MG63 (cell line): Measurements from ENCODE around the gene L3HYPDH. TPM values are rescaled to one million over a fixed set of nuclear protein-coding genes. Genes with fewer than 3 reads are reported as not detected.
A peak's percentile ranks its signal among the peaks of the same experiment; 100 is the strongest.

Source experiments
- DNase-seq: peaks from one replicate; pipeline ENCODE4 v3.0.0-alpha.2; 2020
- H3K27me3 ChIP-seq: fragments of 250-450 bp; sonication (Bioruptor Pico); 2 replicates; pipeline ENCODE4 v1.5.1; 2020; ENCODE audit warnings: mild to moderate bottlenecking, moderate library complexity
- H3K36me3 ChIP-seq: fragments of 250-450 bp; sonication (Bioruptor Pico); 2 replicates; pipeline ENCODE4 v1.5.1; 2020; ENCODE audit warnings: mild to moderate bottlenecking, moderate library complexity
- H3K4me3 ChIP-seq: fragments of 250-450 bp; sonication (Bioruptor Pico); 2 replicates; pipeline ENCODE4 v1.5.1; 2020; ENCODE audit warnings: mild to moderate bottlenecking, moderate library complexity
- H3K9me3 ChIP-seq: fragments of 250-450 bp; sonication (Bioruptor Pico); 2 replicates; pipeline ENCODE4 v1.5.1; 2020; ENCODE audit warnings: mild to moderate bottlenecking, moderate library complexity
- total RNA-seq: library from RNA; depleted of rRNA; stranded (reverse); fragments of >200 nt; shearing (Covaris generic); gene quantifications from 2 replicates; pipeline ENCODE4 v1.2.3, GENCODE V29; 2014; ENCODE audit warnings: low replicate concordance; rRNA removed

L3HYPDH gene
- total RNA-seq: 22.3 and 57.5 TPM in 2 replicates

- DNase-seq: peak; percentile 93
- Histone ChIP-seq H3K9me3 (no peaks in the 10 kb centered on the region), H3K27me3 (no peaks in the 10 kb centered on the region), H3K36me3 (peaks cover 35% of the 10 kb centered on the region), H3K4me3 (peak within 1 kb of the TSS; percentile 94)
These were observed at the start of gene L3HYPDH, which contains the start of gene JKAMP for GRCh38 chr14:59483819-59484638. TSS of gene L3HYPDH (minus strand) at chr14:59484408. CDS start at chr14:59484316, 92 bp downstream. TSS of gene JKAMP (plus strand) at chr14:59484517. CDS start at chr14:59484590, 73 bp downstream.

- no peak for DNase-seq
- Histone ChIP-seq H3K36me3 (no peaks in the 10 kb centered on the region), H3K4me3 (no peak overlapping the region), H3K27me3 (no peaks in the 10 kb centered on the region), H3K9me3 (0 out of 2 replicates have a peak, but pooled peaks cover 2% of the 10 kb centered on the region)
These were observed 48.2 kb upstream of the L3HYPDH start for GRCh38 chr14:59532419-59532818.

GRCh38 chr14:59530349-59530748 is 46.1 kb upstream of the L3HYPDH start:
- Histone ChIP-seq H3K27me3 (no peaks in the 10 kb centered on the region), H3K9me3 (0 out of 2 replicates have a peak, but pooled peaks cover 2% of the 10 kb centered on the region), H3K4me3 (no peak overlapping the region), H3K36me3 (no peaks in the 10 kb centered on the region)
- DNase-seq: no peak

GRCh38 chr14:59529189-59529588 is 45.0 kb upstream of the L3HYPDH start:
- no peak overlapping the region for H3K4me3 ChIP-seq
- no peak for DNase-seq

GRCh38 chr14:59520224-59520623 is 36.0 kb upstream of the L3HYPDH start:
- H3K36me3 ChIP-seq: no peaks in the 10 kb centered on the region
- no peaks in the 10 kb centered on the region for H3K9me3 ChIP-seq
- DNase-seq: no peak
- no peaks in the 10 kb centered on the region for H3K27me3 ChIP-seq
- H3K4me3 ChIP-seq: no peak overlapping the region

More at GRCh38 chr14:59529189-59529588, 45.0 kb upstream of the L3HYPDH start:
- Histone ChIP-seq H3K9me3 (0 out of 2 replicates have a peak, but pooled peaks cover 2% of the 10 kb centered on the region), H3K27me3 (no peaks in the 10 kb centered on the region), H3K36me3 (no peaks in the 10 kb centered on the region)

GRCh38 chr14:59511916-59512575 is 27.8 kb upstream of the L3HYPDH start:
- no peak overlapping the region for H3K4me3 ChIP-seq
- H3K27me3 ChIP-seq: no peaks in the 10 kb centered on the region
- no peak for DNase-seq
- no peaks in the 10 kb centered on the region for H3K9me3 ChIP-seq
- no peaks in the 10 kb centered on the region for H3K36me3 ChIP-seq

GRCh38 chr14:59510966-59511365 is 26.8 kb upstream of the L3HYPDH start:
- H3K4me3 ChIP-seq: no peak overlapping the region
- no peaks in the 10 kb centered on the region for H3K27me3 ChIP-seq
- H3K9me3 ChIP-seq: no peaks in the 10 kb centered on the region

GRCh38 chr14:59510001-59510400 is 25.8 kb upstream of the L3HYPDH start:
- Histone ChIP-seq H3K4me3 (no peak overlapping the region), H3K36me3 (no peaks in the 10 kb centered on the region), H3K9me3 (no peaks in the 10 kb centered on the region), H3K27me3 (no peaks in the 10 kb centered on the region)
- no peak for DNase-seq

More at GRCh38 chr14:59510966-59511365, 26.8 kb upstream of the L3HYPDH start:
- no peaks in the 10 kb centered on the region for H3K36me3 ChIP-seq
- no peak for DNase-seq

- Histone ChIP-seq H3K9me3 (no peaks in the 10 kb centered on the region), H3K27me3 (no peaks in the 10 kb centered on the region), H3K36me3 (no peaks in the 10 kb centered on the region; the same call in 1 of the 2 replicates), H3K4me3 (no peak overlapping the region)
- no peak for DNase-seq
These were observed 24.9 kb upstream of the L3HYPDH start for GRCh38 chr14:59509101-59509500.

GRCh38 chr14:59507752-59508103 is 23.5 kb upstream of the L3HYPDH start:
- no peaks in the 10 kb centered on the region for H3K9me3 ChIP-seq
- DNase-seq: no peak
- H3K36me3 ChIP-seq: no peaks in the 10 kb centered on the region; the same call in 1 of the 2 replicates
- no peak overlapping the region for H3K4me3 ChIP-seq
- H3K27me3 ChIP-seq: no peaks in the 10 kb centered on the region

- Histone ChIP-seq H3K9me3 (no peaks in the 10 kb centered on the region), H3K4me3 (no peak overlapping the region), H3K36me3 (no peaks in the 10 kb centered on the region; the same call in 1 of the 2 replicates)
These were observed 23.0 kb upstream of the L3HYPDH start for GRCh38 chr14:59507063-59507751.

GRCh38 chr14:59503256-59503655 is 19.0 kb upstream of the L3HYPDH start:
- Histone ChIP-seq H3K4me3 (no peak overlapping the region), H3K36me3 (peaks cover 5% of the 10 kb centered on the region), H3K27me3 (no peaks in the 10 kb centered on the region), H3K9me3 (no peaks in the 10 kb centered on the region)
- DNase-seq: no peak

More at GRCh38 chr14:59507063-59507751, 23.0 kb upstream of the L3HYPDH start:
- H3K27me3 ChIP-seq: no peaks in the 10 kb centered on the region
- peak; percentile 17 for DNase-seq

- H3K27me3 ChIP-seq: no peaks in the 10 kb centered on the region
- no peaks in the 10 kb centered on the region for H3K9me3 ChIP-seq
- no peak for DNase-seq
- H3K4me3 ChIP-seq: no peak overlapping the region
- H3K36me3 ChIP-seq: peaks cover 9% of the 10 kb centered on the region
These were observed 16.5 kb upstream of the L3HYPDH start for GRCh38 chr14:59500732-59501131.

- DNase-seq: no peak
- Histone ChIP-seq H3K4me3 (no peak overlapping the region), H3K9me3 (no peaks in the 10 kb centered on the region), H3K36me3 (peaks cover 27% of the 10 kb centered on the region), H3K27me3 (no peaks in the 10 kb centered on the region)
These were observed 8.2 kb upstream of the L3HYPDH start for GRCh38 chr14:59492384-59492783.

GRCh38 chr14:59490756-59491155 is 6.5 kb upstream of the L3HYPDH start:
- Histone ChIP-seq H3K4me3 (no peak overlapping the region), H3K9me3 (no peaks in the 10 kb centered on the region), H3K36me3 (peaks cover 35% of the 10 kb centered on the region), H3K27me3 (no peaks in the 10 kb centered on the region)
- DNase-seq: no peak

- H3K4me3 ChIP-seq: peak overlapping the region; percentile 94
- peaks cover 32% of the 10 kb centered on the region for H3K36me3 ChIP-seq
- H3K9me3 ChIP-seq: no peaks in the 10 kb centered on the region
- no peaks in the 10 kb centered on the region for H3K27me3 ChIP-seq
- no peak for DNase-seq
These were observed 499 bp upstream of the L3HYPDH start for GRCh38 chr14:59484639-59485175.
